Measurements from ENCODE around the gene USP20.

- TF ChIP-seq CEBPB (IDR thresholded peaks at IDR 0.05; ENCODE audit: borderline replicate concordance in 1 of 2, low read depth in 2 of 2, low read length in 2 of 2) (no peak), ELK1 (IDR thresholded peaks at IDR 0.05; ENCODE audit: low read depth, low read length) (peak; percentile 96), CTCF (IDR thresholded peaks at IDR 0.05 in 2 of 3, conservative IDR thresholded peaks at IDR 0.05 in 1 of 3; ENCODE audit: control insufficient read depth in 2 of 3, extremely low read depth in 1 of 3, insufficient read depth in 1 of 3, low read depth in 3 of 3, low read length in 3 of 3) (no peak), EGR1 (IDR thresholded peaks at IDR 0.05; ENCODE audit: borderline replicate concordance in 1 of 2, low read depth in 2 of 2, low read length in 2 of 2) (peak in 1 of 2 experiments; percentile 55; a peak in 2 of 3 replicates), PBX3 (IDR thresholded peaks at IDR 0.05; ENCODE audit: insufficient replicate concordance, low read depth, low read length) (peak; percentile 91), EP300 (IDR thresholded peaks at IDR 0.05; ENCODE audit: borderline replicate concordance in 1 of 2, control insufficient read depth in 1 of 2, low read depth in 2 of 2, low read length in 2 of 2) (peak; percentile 96 to 99), POLR2AphosphoS5 (IDR thresholded peaks at IDR 0.05; ENCODE audit: low read length) (peak; percentile 96), SP1 (IDR thresholded peaks at IDR 0.05; ENCODE audit: low read depth, low read length) (peak; percentile 92), POLR2AphosphoS2 (IDR thresholded peaks at IDR 0.05; ENCODE audit: low read depth, low read length) (peak; percentile 99; the same call in 1 of the 2 replicates), CHD1 (IDR thresholded peaks at IDR 0.05; ENCODE audit: low read depth, low read length) (no peak), SMAD1 (IDR thresholded peaks at IDR 0.05; ENCODE audit: low read depth, partially characterized antibody) (peak; percentile 81), NFYB (IDR thresholded peaks at IDR 0.05; ENCODE audit: insufficient read depth, low read depth, low read length) (0 out of 2 replicates have a peak, but pooled peaks have one; percentile 46), FOS (IDR thresholded peaks at IDR 0.05; ENCODE audit: borderline replicate concordance, extremely low read depth, insufficient read length) (no peak)
These were observed 53.2 kb downstream of the USP20 start for GRCh38 chr9:129888293-129889121.
